Calu3 (cell line): ENCODE measurements around the gene EFCAB8. TPM values are rescaled to one million over a fixed set of nuclear protein-coding genes. Genes with fewer than 3 reads are reported as not detected.

ENCODE experiments used
- BruUV-seq: library from RNA; stranded (reverse); fragments of 400-500 nt; replicated peaks from 2 replicates; lab custom pipeline; 2021; lab: Mats Ljungman, UMichigan
- CTCF ChIA-PET: fragments of 300-600 bp; sonication (Branson Sonifier 250); formaldehyde crosslinking; loops from one replicate; lab custom pipeline; 2022; ENCODE audit warnings: antibody characterized with exemption; lab: Charles Lee
- DNase-seq: peaks from one replicate; pipeline ENCODE4 v3.0.0; 2022
- H3K27ac Mint-ChIP-seq: one replicate; pipeline ENCODE4 v1.8.0; 2022; ENCODE audit warnings: mixed read lengths; ENCODE audit not compliant: unreplicated experiment
- H3K27me3 Mint-ChIP-seq: one replicate; pipeline ENCODE4 v1.8.0; 2022; ENCODE audit warnings: mixed read lengths; ENCODE audit not compliant: unreplicated experiment
- H3K36me3 Mint-ChIP-seq: one replicate; pipeline ENCODE4 v1.8.0; 2022; ENCODE audit warnings: mild to moderate bottlenecking, moderate library complexity, mixed read lengths; ENCODE audit not compliant: insufficient read depth, unreplicated experiment
- H3K4me1 Mint-ChIP-seq: one replicate; pipeline ENCODE4 v1.8.0; 2022; ENCODE audit warnings: mild to moderate bottlenecking, low read depth, mixed read lengths; ENCODE audit not compliant: unreplicated experiment
- H3K4me3 Mint-ChIP-seq: one replicate; pipeline ENCODE4 v1.8.0; 2022; ENCODE audit warnings: mild to moderate bottlenecking, low read depth, moderate library complexity, mixed read lengths; ENCODE audit not compliant: unreplicated experiment
- H3K9me3 Mint-ChIP-seq: one replicate; pipeline ENCODE4 v1.8.0; 2022; ENCODE audit warnings: low read depth, mixed read lengths; ENCODE audit not compliant: unreplicated experiment
- CTCF ChIP-seq: fragments of 200-600 bp; IDR thresholded peaks from one replicate; pipeline ENCODE4 v1.8.0; 2022; ENCODE audit warnings: antibody characterized with exemption; ENCODE audit not compliant: unreplicated experiment
- intact Hi-C: fragments of 100-400 bp; cut with micrococcal nuclease; formaldehyde crosslinking; loops from one replicate; pipeline ENCODE4 v1.10.0; 2022; ENCODE audit not compliant: unreplicated experiment
- total RNA-seq: library from RNA; stranded (reverse); gene quantifications from 2 replicates; pipeline ENCODE4 v1.2.3, GENCODE V29; 2022

Gene EFCAB8
- total RNA-seq, 1 experiment from 2014 or later = 1.1 TPM

- CTCF ChIA-PET = interaction anchor here (0.6 to 0.7 kb wide), 3 partner anchors 223 to 466 kb away, joined by 3 to 5 read pairs (median 3); no protein-coding TSS in a partner anchor
- Mint-ChIP-seq H3K4me1 (no peaks in the 10 kb centered on the region), H3K27ac (no peak overlapping the region), H3K4me3 (no peak overlapping the region), H3K36me3 (no peaks in the 10 kb centered on the region), H3K27me3 (peaks cover 20% of the 10 kb centered on the region), H3K9me3 (no peaks in the 10 kb centered on the region)
- TF ChIP-seq CTCF = no peak
- intact Hi-C loops = no loop called here
- no peak for DNase-seq
- no TSS peak for BruUV-seq
Measured at GRCh38 chr20:32925481-32926196, 66.9 kb downstream of the EFCAB8 start.

DNA sequence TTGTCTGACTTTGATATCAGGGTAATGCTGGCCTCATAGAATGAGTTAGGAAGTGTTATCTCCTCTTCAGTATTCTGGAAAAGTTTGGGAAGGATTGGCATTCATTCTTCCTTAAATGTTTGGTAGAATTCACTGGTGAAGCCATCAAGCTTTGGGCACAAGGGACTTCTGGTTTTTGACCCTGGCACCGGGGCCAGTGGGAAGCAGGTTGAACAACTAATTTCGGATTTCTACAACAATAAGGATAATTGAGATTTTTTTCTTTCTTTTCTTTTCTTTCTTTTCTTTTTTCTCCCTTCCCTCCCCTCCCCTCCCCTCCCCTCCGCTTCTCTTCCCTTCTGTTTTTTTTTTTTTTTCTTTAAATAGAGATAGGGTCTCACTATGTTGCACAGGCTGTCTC, 70.4 kb downstream of the EFCAB8 start:
- CTCF ChIA-PET = interaction anchor here (0.6 kb wide), 1 partner anchor 24 kb away, joined by 5 read pairs; no protein-coding TSS in a partner anchor
- BruUV-seq = no TSS peak

DNA sequence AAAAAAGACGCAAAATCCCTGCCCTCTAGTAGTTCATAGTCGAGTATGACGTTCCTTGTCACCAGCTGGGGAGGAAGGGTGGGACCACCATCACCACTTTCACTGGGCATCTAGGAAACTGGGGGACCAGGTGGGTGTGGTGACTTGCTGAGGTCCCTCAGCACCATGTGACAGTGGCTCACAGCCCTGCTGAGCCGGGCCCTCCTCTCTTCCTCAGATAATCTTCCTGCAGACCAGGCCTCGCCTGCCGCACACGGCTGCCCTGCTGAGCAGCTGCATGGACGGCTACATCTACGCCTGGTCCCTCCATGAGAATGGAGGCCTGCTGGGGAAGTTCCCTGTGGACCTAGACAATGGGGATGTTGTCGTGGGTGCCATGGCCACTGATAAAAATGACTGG, 71.5 kb downstream of the EFCAB8 start:
- BruUV-seq = no TSS peak
- Mint-ChIP-seq H3K4me1 (no peaks in the 10 kb centered on the region), H3K36me3 (no peaks in the 10 kb centered on the region), H3K4me3 (no peak overlapping the region), H3K27ac (no peak overlapping the region), H3K27me3 (no peaks in the 10 kb centered on the region), H3K9me3 (no peaks in the 10 kb centered on the region)
- TF ChIP-seq CTCF = no peak
- no peak for DNase-seq
- intact Hi-C loops = no loop called here
- CTCF ChIA-PET = no interaction called here

More for the DNA sequence above, 70.4 kb downstream of the EFCAB8 start:
- no peak for TF ChIP-seq CTCF
- Mint-ChIP-seq H3K27ac (no peak overlapping the region), H3K9me3 (no peaks in the 10 kb centered on the region), H3K4me3 (no peak overlapping the region), H3K4me1 (no peaks in the 10 kb centered on the region), H3K36me3 (no peaks in the 10 kb centered on the region), H3K27me3 (no peaks in the 10 kb centered on the region)
- intact Hi-C loops = no loop called here
- no peak for DNase-seq

DNA sequence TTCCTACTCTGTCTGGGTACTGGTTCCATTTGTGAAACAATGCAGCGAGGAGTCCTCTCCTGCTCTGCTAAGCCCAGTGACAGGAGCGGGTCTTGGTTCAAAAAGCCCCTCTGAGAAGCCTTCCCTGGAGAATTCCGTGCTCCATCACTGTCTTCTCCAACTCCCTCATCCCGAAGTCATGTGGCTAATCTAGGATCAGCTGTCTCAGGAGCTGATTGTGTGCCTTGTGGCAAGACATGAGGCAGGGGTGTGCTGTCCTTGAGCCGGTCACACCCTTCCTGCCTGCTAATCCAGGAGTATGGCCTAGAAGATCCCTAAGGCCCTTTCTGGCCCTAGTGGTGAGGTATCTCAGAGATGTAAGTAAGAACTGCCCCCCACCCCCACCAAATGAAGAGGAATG, 72.0 kb downstream of the EFCAB8 start:
- H3K27ac Mint-ChIP-seq = no peak overlapping the region
- intact Hi-C loops = no loop called here
- no peak for DNase-seq
- no TSS peak for BruUV-seq
- CTCF ChIA-PET = no interaction called here
- H3K4me3 Mint-ChIP-seq = no peak overlapping the region
- H3K9me3 Mint-ChIP-seq = no peaks in the 10 kb centered on the region
- no peaks in the 10 kb centered on the region for H3K36me3 Mint-ChIP-seq
- no peaks in the 10 kb centered on the region for H3K4me1 Mint-ChIP-seq
- H3K27me3 Mint-ChIP-seq = no peaks in the 10 kb centered on the region
- no peak for TF ChIP-seq CTCF
